Activated CD8-positive, alpha-beta memory T cell treated with anti-CD3 and anti-CD28 coated beads for 36 hours (primary cell): Measurements from ENCODE around the gene POC1B. TPM values are rescaled to one million over a fixed set of nuclear protein-coding genes. Genes with fewer than 3 reads are reported as not detected.

Source experiments
- CTCF ChIA-PET: fragments of 350-600 bp; sonication (Branson Sonifier 250); formaldehyde crosslinking; loops from one replicate; lab custom pipeline; 2021; ENCODE audit warnings: antibody characterized with exemption; lab: Charles Lee
- POLR2A ChIA-PET: fragments of 350-600 bp; sonication (Branson Sonifier 250); formaldehyde crosslinking; loops from one replicate; lab custom pipeline; 2021; ENCODE audit warnings: antibody characterized with exemption; lab: Charles Lee
- total RNA-seq, 2 experiments: library from RNA; stranded (reverse); gene quantifications; one replicate each; pipeline ENCODE4 v1.2.3, GENCODE V29; 2021

Gene POC1B
- total RNA-seq, 2 experiments from 2014 or later: 22.9 to 24.2 TPM

GRCh38 chr12:89453121-89453978 lies 72.5 kb downstream of the POC1B start:
- ChIA-PET POLR2A (no interaction called here), CTCF (no interaction called here)

GRCh38 chr12:89451841-89452251 lies 74.0 kb downstream of the POC1B start:
- POLR2A ChIA-PET: no interaction called here
- CTCF ChIA-PET: no interaction called here

- CTCF ChIA-PET: interaction anchor here (0.7 kb wide), 1 partner anchor 434 kb away, joined by 3 read pairs; no protein-coding TSS in a partner anchor
- POLR2A ChIA-PET: no interaction called here
These were observed 74.9 kb downstream of the POC1B start for GRCh38 chr12:89450907-89451306.

GRCh38 chr12:89448951-89449371 lies 76.9 kb downstream of the POC1B start:
- ChIA-PET CTCF (no interaction called here), POLR2A (no interaction called here)

- CTCF ChIA-PET: no interaction called here
- POLR2A ChIA-PET: no interaction called here
These were observed 77.3 kb downstream of the POC1B start for GRCh38 chr12:89448526-89448925.

- CTCF ChIA-PET: no interaction called here
- POLR2A ChIA-PET: no interaction called here
These were observed 85.9 kb downstream of the POC1B start for GRCh38 chr12:89439941-89440340.

GRCh38 chr12:89437231-89437630 lies 88.6 kb downstream of the POC1B start:
- ChIA-PET POLR2A (no interaction called here), CTCF (no interaction called here)

GRCh38 chr12:89436062-89436461 lies 89.8 kb downstream of the POC1B start:
- POLR2A ChIA-PET: no interaction called here
- CTCF ChIA-PET: no interaction called here

- CTCF ChIA-PET: no interaction called here
- POLR2A ChIA-PET: no interaction called here
These were observed 92.2 kb downstream of the POC1B start for GRCh38 chr12:89433634-89434033.

- ChIA-PET POLR2A (no interaction called here), CTCF (no interaction called here)
These were observed 93.5 kb downstream of the POC1B start for GRCh38 chr12:89432396-89432795.

GRCh38 chr12:89429528-89429927 lies 96.3 kb downstream of the POC1B start:
- ChIA-PET CTCF (no interaction called here), POLR2A (no interaction called here)

- ChIA-PET CTCF (no interaction called here), POLR2A (interaction anchor here (0.7 kb wide), 1 partner anchor 182 kb away, joined by 4 read pairs; no protein-coding TSS in a partner anchor)
These were observed 98.2 kb downstream of the POC1B start for GRCh38 chr12:89427508-89428156.

GRCh38 chr12:89424846-89425245 lies 101.0 kb downstream of the POC1B start:
- POLR2A ChIA-PET: no interaction called here
- CTCF ChIA-PET: no interaction called here

- POLR2A ChIA-PET: no interaction called here
- CTCF ChIA-PET: no interaction called here
These were observed 101.5 kb downstream of the POC1B start for GRCh38 chr12:89424389-89424788.

- POLR2A ChIA-PET: no interaction called here
- CTCF ChIA-PET: no interaction called here
These were observed 104.6 kb downstream of the POC1B start for GRCh38 chr12:89421092-89421835.

GRCh38 chr12:89418228-89418910 lies 107.5 kb downstream of the POC1B start:
- POLR2A ChIA-PET: no interaction called here
- CTCF ChIA-PET: no interaction called here

- ChIA-PET CTCF (no interaction called here), POLR2A (no interaction called here)
These were observed 108.4 kb downstream of the POC1B start for GRCh38 chr12:89417246-89417977.

- POLR2A ChIA-PET: no interaction called here
- CTCF ChIA-PET: no interaction called here
These were observed 109.6 kb downstream of the POC1B start for GRCh38 chr12:89416049-89416792.
